ENCODE measurements around the gene STAMBP.

DNA sequence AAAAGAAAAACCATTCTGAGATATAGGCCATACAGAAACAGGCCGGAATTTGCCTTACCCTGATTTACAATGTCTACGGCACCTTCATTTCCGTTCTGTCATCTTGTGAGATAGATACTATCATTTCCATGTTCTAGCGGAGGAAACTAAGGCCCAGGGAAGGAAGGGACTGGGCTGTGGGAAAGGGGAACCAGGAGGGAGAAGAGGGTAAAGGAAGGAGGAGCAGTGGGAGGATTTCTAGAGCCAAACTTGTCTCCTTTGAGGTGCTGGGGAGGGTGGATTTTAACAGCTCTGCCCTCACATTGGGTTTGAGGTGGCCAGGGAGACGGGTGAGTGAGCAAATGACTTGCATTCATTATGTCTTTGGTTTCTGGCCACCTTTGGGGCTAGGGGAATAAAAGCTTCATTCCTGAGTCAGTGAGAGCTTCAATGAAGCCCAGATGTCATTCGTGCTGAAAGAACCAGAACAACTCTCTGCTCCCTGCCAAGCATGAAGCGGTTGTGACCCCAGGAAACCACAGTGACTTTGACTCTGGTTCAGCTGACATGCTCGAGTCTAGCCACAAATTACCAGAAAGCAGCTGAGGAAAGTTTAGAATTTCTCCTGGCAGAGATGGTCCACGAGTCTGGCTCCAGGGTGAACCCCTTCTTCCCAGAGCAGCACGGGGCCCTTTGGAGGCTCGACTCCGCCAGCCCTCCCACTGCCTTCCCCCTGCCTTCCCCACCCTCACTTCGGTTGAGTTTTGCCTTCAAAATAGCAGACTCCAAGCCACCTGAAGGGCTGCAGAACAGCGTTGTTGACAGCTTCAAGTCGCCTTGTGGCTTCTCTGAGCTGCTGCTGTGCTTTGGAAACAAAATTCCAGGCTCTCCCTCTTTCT lies 67.8 kb downstream of the STAMBP start:
- TF ChIP-seq EZH2 (IDR thresholded peaks at IDR 0.05) (no peak), POLR2AphosphoS5 (IDR thresholded peaks at IDR 0.05; ENCODE audit: borderline replicate concordance, low read depth, low read length) (no peak)
